ENCODE measurements around the gene BRMS1L. TPM values are rescaled to one million over a fixed set of nuclear protein-coding genes. Genes with fewer than 3 reads are reported as not detected.

Gene BRMS1L
- total and polyA plus RNA-seq, 2 of the 13 experiments (the other 11 are each of a cell fraction or from before 2014, with no cell fraction given) = 21.1 to 23.8 TPM

GRCh38 chr14:35818346-35819115, 7.6 kb upstream of the BRMS1L start (continued):
- TF ChIP-seq E2F2 (CRISPR knock-in tag; IDR thresholded peaks at IDR 0.05; ENCODE audit: borderline replicate concordance) (no peak), ZNF256 (CRISPR knock-in tag; conservative IDR thresholded peaks at IDR 0.05) (no peak), NFKBIZ (CRISPR knock-in tag; IDR thresholded peaks at IDR 0.05) (no peak), ZNF770 (CRISPR knock-in tag; IDR thresholded peaks at IDR 0.05) (no peak), ZFY (CRISPR knock-in tag; IDR thresholded peaks at IDR 0.05) (no peak), ZFAT (CRISPR knock-in tag; conservative IDR thresholded peaks at IDR 0.05) (no peak), CBX2 (IDR thresholded peaks at IDR 0.05; ENCODE audit: low read depth, low read length) (no peak), CBX2 (CRISPR knock-in tag; IDR thresholded peaks at IDR 0.05; ENCODE audit: low read depth) (no peak), RCOR2 (CRISPR knock-in tag; IDR thresholded peaks at IDR 0.05) (no peak), ZNF230 (CRISPR knock-in tag; IDR thresholded peaks at IDR 0.05) (no peak), CREB3 (CRISPR knock-in tag; IDR thresholded peaks at IDR 0.05) (no peak), ZNF788 (CRISPR knock-in tag; IDR thresholded peaks at IDR 0.05; ENCODE audit: borderline replicate concordance) (no peak), ZBTB14 (CRISPR knock-in tag; IDR thresholded peaks at IDR 0.05) (no peak), NCOA5 (CRISPR knock-in tag; IDR thresholded peaks at IDR 0.05) (no peak), HNRNPH1 (optimal IDR thresholded peaks at IDR 0.05; ENCODE audit: low read depth, low read length) (no peak), FOXM1 (CRISPR knock-in tag; IDR thresholded peaks at IDR 0.05) (no peak), PHF20 (CRISPR knock-in tag; IDR thresholded peaks at IDR 0.05) (no peak), JDP2 (CRISPR knock-in tag; IDR thresholded peaks at IDR 0.05; ENCODE audit: borderline replicate concordance) (no peak), FUBP1 (CRISPR knock-in tag; IDR thresholded peaks at IDR 0.05; ENCODE audit: borderline replicate concordance) (no peak), ZFP82 (CRISPR knock-in tag; IDR thresholded peaks at IDR 0.05; ENCODE audit: borderline replicate concordance) (no peak), MXD4 (CRISPR knock-in tag; IDR thresholded peaks at IDR 0.05) (0 out of 2 replicates have a peak, but pooled peaks have one; percentile 22), SRSF1 (optimal IDR thresholded peaks at IDR 0.05; ENCODE audit: low read depth, low read length) (no peak), ZNF589 (CRISPR knock-in tag; conservative IDR thresholded peaks at IDR 0.05) (no peak), SATB2 (CRISPR knock-in tag; IDR thresholded peaks at IDR 0.05) (no peak)

All from HepG2 (cell line).